Measurements from ENCODE around the gene UGP2.
A peak's percentile ranks its signal among the peaks of the same experiment; 100 is the strongest.

Gene UGP2

DNA sequence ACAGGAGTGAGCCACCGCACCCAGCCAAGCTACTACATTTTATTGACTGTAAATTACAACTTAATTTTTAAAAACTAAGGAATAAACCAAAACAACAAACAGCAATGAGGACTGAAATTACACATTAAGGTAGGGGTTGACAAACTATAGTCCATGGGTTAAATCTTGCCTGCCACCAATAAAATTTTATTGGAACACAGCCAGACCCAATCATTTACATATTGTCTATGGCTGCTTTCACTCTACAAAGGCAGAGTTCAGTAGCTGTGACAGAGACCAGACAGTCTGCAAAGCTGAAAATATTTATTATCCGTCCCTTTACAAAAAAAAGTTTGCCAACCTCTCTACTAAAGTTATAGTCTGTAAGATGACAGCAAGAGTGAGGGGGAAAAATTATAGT lies 24.3 kb upstream of the UGP2 start:
- Histone ChIP-seq H3K9me3 (ENCODE audit: control insufficient read depth, low read length) (no peaks in the 10 kb centered on the region), H3K79me2 (no peaks in the 10 kb centered on the region), H3K27me3 (ENCODE audit: control insufficient read depth, insufficient read depth, low read length) (no peaks in the 10 kb centered on the region), H3K4me1 (no peaks in the 10 kb centered on the region), H3K4me2 (ENCODE audit: low read length) (no peak overlapping the region), H3K9ac (no peak overlapping the region), H3K27ac (no peak overlapping the region), H3K4me3 (ENCODE audit: low read depth, low read length) (no peak overlapping the region), H3K36me3 (ENCODE audit: control insufficient read depth, insufficient read depth, low read length) (no peaks in the 10 kb centered on the region), H2AFZ (no peak overlapping the region)
- no peak for TF ChIP-seq CTCF (IDR thresholded peaks at IDR 0.05)

DNA sequence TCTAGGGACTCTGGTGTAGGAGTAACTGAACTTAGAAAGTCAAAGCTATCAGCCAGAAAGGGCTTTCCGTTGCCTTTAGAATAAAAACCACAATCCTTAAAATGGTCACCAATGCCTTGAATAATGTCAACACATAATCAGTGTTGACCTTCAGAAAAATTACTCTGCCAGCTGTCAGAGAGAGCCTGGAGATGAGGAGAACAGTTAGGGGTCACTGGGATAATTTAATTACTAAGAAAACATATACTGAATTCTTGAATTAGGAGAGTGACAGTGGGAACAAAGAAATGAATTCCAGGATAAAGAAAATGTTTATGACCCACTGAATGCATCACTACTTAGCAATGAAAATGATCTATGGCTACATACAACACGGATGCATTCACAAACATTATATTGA lies 23.4 kb upstream of the UGP2 start:
- Histone ChIP-seq H3K36me3 (ENCODE audit: control insufficient read depth, insufficient read depth, low read length) (no peaks in the 10 kb centered on the region), H3K9ac (no peak overlapping the region), H3K79me2 (no peaks in the 10 kb centered on the region), H3K4me1 (no peaks in the 10 kb centered on the region), H2AFZ (no peak overlapping the region), H3K4me3 (ENCODE audit: low read depth, low read length) (no peak overlapping the region), H3K27ac (no peak overlapping the region), H3K27me3 (ENCODE audit: control insufficient read depth, insufficient read depth, low read length) (no peaks in the 10 kb centered on the region), H3K9me3 (ENCODE audit: control insufficient read depth, low read length) (no peaks in the 10 kb centered on the region), H3K4me2 (ENCODE audit: low read length) (no peak overlapping the region)
- TF ChIP-seq CTCF (IDR thresholded peaks at IDR 0.05): no peak

GRCh38 chr2:63819256-63819655 lies 22.4 kb upstream of the UGP2 start:
- Histone ChIP-seq H3K79me2 (no peaks in the 10 kb centered on the region), H3K36me3 (ENCODE audit: control insufficient read depth, insufficient read depth, low read length) (no peaks in the 10 kb centered on the region), H3K4me2 (ENCODE audit: low read length) (no peak overlapping the region), H3K4me1 (no peaks in the 10 kb centered on the region), H2AFZ (peak overlapping the region; percentile 36), H3K27ac (no peak overlapping the region), H3K9me3 (ENCODE audit: control insufficient read depth, low read length) (no peaks in the 10 kb centered on the region), H3K27me3 (ENCODE audit: control insufficient read depth, insufficient read depth, low read length) (no peaks in the 10 kb centered on the region), H3K4me3 (ENCODE audit: low read depth, low read length) (no peak overlapping the region), H3K9ac (no peak overlapping the region)
- TF ChIP-seq CTCF (IDR thresholded peaks at IDR 0.05): no peak

DNA sequence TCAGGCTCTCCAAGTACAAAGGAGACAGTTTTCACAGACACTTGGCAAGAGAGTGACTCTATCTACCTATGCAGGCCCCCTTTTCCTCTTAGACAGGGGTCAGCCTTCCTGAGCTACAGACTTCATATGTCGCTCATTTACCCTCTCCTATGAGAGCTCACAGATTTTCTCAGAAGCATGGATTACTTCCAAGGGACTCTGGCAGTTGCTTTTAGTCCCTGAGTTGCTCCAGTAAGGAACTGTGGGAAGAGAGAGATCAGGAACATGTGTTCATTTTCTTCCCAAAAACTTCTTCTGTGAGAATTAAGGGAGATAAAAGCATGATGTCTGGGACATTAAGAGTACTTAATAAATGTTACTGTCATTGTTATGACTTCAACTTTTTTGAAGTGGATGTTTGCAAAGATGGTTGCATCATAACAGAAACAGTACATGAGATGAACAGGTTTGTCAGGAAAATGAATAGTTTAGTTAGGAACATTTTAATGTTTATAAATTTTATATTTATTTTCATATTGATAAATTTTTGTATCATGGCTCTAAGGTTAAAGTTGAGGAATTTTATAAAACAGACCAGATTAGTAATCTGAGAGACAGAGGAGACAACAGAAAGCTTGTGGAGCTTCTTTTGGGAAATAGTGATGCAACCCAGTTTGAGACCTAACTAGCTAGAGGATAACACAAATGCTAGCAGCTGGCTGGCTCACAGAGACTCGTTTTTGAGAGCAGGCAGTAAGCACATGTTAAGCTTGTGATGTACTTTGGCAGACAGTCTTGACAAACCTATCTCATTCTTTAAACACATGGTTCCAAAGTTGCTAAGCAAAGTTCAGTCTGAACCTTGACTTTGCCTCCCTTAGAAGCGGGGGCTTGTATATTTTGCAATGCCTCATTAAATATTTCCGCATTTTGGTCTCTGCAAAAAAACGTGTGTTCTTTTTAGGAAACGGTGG lies 21.7 kb upstream of the UGP2 start:
- no peak for TF ChIP-seq CTCF (IDR thresholded peaks at IDR 0.05)
- Histone ChIP-seq H3K4me3 (ENCODE audit: low read depth, low read length) (no peak overlapping the region), H3K27ac (no peak overlapping the region), H3K4me1 (no peaks in the 10 kb centered on the region), H3K27me3 (ENCODE audit: control insufficient read depth, insufficient read depth, low read length) (no peaks in the 10 kb centered on the region), H3K9me3 (ENCODE audit: control insufficient read depth, low read length) (no peaks in the 10 kb centered on the region), H2AFZ (peak overlapping the region; percentile 36), H3K4me2 (ENCODE audit: low read length) (no peak overlapping the region), H3K79me2 (no peaks in the 10 kb centered on the region), H3K9ac (no peak overlapping the region), H3K36me3 (ENCODE audit: control insufficient read depth, insufficient read depth, low read length) (no peaks in the 10 kb centered on the region)

GRCh38 chr2:63820969-63821368 lies 20.7 kb upstream of the UGP2 start:
- Histone ChIP-seq H2AFZ (peak overlapping the region; percentile 10), H3K4me1 (no peaks in the 10 kb centered on the region), H3K4me3 (ENCODE audit: low read depth, low read length) (no peak overlapping the region), H3K9me3 (ENCODE audit: control insufficient read depth, low read length) (no peaks in the 10 kb centered on the region), H3K4me2 (ENCODE audit: low read length) (no peak overlapping the region), H3K27ac (no peak overlapping the region), H3K36me3 (ENCODE audit: control insufficient read depth, insufficient read depth, low read length) (no peaks in the 10 kb centered on the region), H3K27me3 (ENCODE audit: control insufficient read depth, insufficient read depth, low read length) (no peaks in the 10 kb centered on the region), H3K79me2 (no peaks in the 10 kb centered on the region), H3K9ac (no peak overlapping the region)
- TF ChIP-seq CTCF (IDR thresholded peaks at IDR 0.05): no peak
